ENCODE measurements around the gene ROR1.
A peak's percentile ranks its signal among the peaks of the same experiment; 100 is the strongest.

ROR1 gene

DNA sequence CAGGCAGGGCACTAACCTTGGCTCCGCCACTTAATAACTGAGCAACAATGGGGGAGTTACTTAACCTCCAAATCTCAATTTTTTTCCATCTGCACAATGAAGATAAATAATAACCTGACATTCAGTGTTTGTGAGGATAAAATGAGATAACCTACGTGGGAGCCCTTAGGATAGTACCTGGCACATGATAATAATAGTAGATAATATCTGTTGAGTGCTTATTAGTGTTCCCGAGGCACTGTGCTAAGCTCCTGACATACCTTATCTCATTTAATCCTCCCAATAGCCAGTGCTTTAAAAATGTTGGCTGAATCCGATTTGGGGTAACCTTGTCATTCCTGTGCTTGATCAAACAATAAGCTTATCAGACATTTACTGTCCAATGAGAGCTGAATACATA, 300.9 kb downstream of the ROR1 start:
- no peak overlapping the region for H3K27ac ChIP-seq (ENCODE audit: low read length)

DNA sequence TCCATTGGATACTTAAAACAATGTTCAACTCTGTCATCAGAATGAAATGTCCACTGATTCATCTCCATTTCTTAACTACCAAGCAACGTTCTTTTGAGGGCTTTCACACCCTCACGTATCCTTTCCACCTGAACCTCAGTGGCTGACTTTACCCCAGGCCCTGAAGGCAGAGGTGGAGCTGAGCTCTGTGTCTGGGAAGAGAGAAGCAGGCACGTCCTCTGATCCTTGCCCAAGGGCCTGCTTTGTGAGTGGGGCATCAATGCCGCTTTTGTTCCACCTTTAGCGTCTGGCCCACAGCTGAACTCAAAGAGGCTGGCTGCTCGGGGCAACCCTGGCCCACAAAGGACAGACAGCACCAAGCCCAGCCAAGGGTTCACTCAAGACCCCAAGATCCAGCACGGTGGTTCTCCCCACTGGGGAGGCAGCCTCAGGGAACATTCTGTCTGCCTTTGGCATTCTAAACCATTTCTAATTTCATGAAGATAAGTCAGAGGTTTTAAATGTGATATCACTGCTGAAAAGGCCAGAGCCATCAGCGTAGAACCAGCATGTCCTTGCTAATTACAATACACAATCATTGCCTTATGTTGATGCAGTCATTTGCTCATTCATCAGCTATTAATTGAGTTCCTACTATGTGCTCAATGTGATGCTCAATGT, 303.6 kb downstream of the ROR1 start:
- no peaks in the 10 kb centered on the region for H3K9me3 ChIP-seq (ENCODE audit: control insufficient read depth in 2 of 2, low read length in 2 of 2)
- no peaks in the 10 kb centered on the region for H3K36me3 ChIP-seq (ENCODE audit: control insufficient read depth in 2 of 2, insufficient read depth in 2 of 2, low read length in 2 of 2)
- no peaks in the 10 kb centered on the region for H3K27me3 ChIP-seq (ENCODE audit: control insufficient read depth in 1 of 2, insufficient read depth in 2 of 2, low read length in 2 of 2)
- no peak overlapping the region for H3K4me3 ChIP-seq (ENCODE audit: low read length in 2 of 2)
- H3K27ac ChIP-seq (ENCODE audit: low read length) = no peak overlapping the region
- no peak overlapping the region for H3K9ac ChIP-seq (ENCODE audit: low read length in 2 of 2)
- H3K4me1 ChIP-seq (ENCODE audit: control insufficient read depth, insufficient read depth, low read length) = peaks cover under 1% of the 10 kb centered on the region

More for the DNA sequence above, 300.9 kb downstream of the ROR1 start:
- Histone ChIP-seq H3K4me3 (ENCODE audit: low read length in 2 of 2) (no peak overlapping the region), H3K4me1 (ENCODE audit: control insufficient read depth, insufficient read depth, low read length) (peaks cover 3% of the 10 kb centered on the region), H3K9ac (ENCODE audit: low read length in 2 of 2) (no peak overlapping the region), H3K27me3 (ENCODE audit: control insufficient read depth in 1 of 2, insufficient read depth in 2 of 2, low read length in 2 of 2) (no peaks in the 10 kb centered on the region), H3K9me3 (ENCODE audit: control insufficient read depth in 2 of 2, low read length in 2 of 2) (no peaks in the 10 kb centered on the region), H3K36me3 (ENCODE audit: control insufficient read depth in 2 of 2, insufficient read depth in 2 of 2, low read length in 2 of 2) (no peaks in the 10 kb centered on the region)

DNA sequence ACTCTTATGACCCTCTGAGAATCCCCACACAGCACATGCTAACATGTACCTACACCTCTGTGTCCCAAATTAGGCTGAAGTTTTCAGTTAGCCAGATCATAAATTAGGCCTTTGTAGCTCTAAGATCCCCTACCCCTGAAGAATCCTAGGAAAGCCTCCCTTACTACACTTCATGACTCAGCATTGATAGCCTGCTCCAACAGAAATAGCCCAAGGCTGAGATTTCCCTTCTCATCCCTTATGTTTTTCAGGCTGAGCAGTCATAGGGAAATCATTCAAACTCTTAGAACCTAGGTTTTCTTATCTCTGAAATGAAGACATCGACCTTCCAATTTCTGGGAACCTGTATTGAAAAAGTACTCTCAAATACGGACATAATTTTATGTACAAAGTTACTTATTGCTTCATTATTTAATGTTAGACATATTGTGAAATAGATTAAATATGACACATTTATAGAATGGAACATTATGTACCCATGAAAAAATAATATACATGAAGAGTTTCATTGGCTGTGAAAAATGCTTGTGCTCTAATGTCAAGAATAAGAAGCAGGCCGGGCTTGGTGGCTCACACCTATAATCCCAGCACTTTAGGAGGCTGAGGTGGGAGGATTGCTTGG, 307.2 kb downstream of the ROR1 start:
- Histone ChIP-seq H3K4me1 (ENCODE audit: control insufficient read depth, insufficient read depth, low read length) (peaks cover 3% of the 10 kb centered on the region), H3K27ac (ENCODE audit: low read length) (no peak overlapping the region), H3K9ac (ENCODE audit: low read length in 2 of 2) (no peak overlapping the region), H3K36me3 (ENCODE audit: control insufficient read depth in 2 of 2, insufficient read depth in 2 of 2, low read length in 2 of 2) (no peaks in the 10 kb centered on the region), H3K9me3 (ENCODE audit: control insufficient read depth in 2 of 2, low read length in 2 of 2) (no peaks in the 10 kb centered on the region), H3K4me3 (ENCODE audit: low read length in 2 of 2) (no peak overlapping the region), H3K27me3 (ENCODE audit: control insufficient read depth in 1 of 2, insufficient read depth in 2 of 2, low read length in 2 of 2) (no peaks in the 10 kb centered on the region)

DNA sequence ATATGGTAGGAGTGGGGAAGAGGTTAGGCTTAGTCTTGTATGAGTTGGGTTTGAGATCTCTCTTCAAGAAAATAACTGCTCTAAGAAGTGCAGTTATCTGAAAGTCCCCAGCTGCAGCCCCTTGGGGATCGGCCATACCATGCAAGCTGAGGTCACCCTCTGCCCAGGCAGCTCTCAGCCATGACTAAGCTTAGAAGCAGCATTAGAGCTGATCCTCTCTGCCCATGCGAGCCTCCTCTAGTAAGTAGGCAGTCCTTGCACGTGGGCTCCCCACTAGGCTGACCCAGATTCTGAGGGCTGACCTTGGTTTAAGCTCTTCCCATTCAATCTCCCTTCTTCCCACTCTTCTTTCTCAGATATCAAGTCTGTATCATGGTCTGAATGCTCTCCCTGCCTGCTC, 308.6 kb downstream of the ROR1 start:
- Histone ChIP-seq H3K9me3 (ENCODE audit: control insufficient read depth in 2 of 2, low read length in 2 of 2) (no peaks in the 10 kb centered on the region), H3K27ac (ENCODE audit: low read length) (no peak overlapping the region), H3K4me1 (ENCODE audit: control insufficient read depth, insufficient read depth, low read length) (peaks cover 5% of the 10 kb centered on the region), H3K9ac (ENCODE audit: low read length in 2 of 2) (no peak overlapping the region), H3K27me3 (ENCODE audit: control insufficient read depth in 1 of 2, insufficient read depth in 2 of 2, low read length in 2 of 2) (no peaks in the 10 kb centered on the region), H3K36me3 (ENCODE audit: control insufficient read depth in 2 of 2, insufficient read depth in 2 of 2, low read length in 2 of 2) (no peaks in the 10 kb centered on the region), H3K4me3 (ENCODE audit: low read length in 2 of 2) (no peak overlapping the region)

DNA sequence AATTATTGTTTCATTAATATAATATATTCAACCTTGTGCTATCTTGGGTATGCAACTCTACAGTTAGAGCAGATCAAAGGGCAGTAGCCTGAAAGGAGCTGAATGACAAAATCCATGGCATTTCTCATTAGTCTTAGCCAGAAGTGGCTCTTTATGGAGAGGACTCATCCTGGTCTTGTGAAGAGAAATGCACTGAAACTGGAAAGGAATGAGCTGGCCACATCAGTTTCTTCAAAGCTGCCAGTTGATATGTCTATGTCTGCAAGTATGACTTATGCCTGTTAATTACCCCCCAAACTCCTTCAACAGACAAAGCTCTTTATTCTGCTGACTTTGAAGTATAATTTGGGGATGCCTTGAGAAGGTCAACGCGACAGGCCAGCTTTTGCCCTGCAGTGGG, 310.6 kb downstream of the ROR1 start:
- H3K9me3 ChIP-seq (ENCODE audit: control insufficient read depth in 2 of 2, low read length in 2 of 2) = no peaks in the 10 kb centered on the region
- no peaks in the 10 kb centered on the region for H3K27me3 ChIP-seq (ENCODE audit: control insufficient read depth in 1 of 2, insufficient read depth in 2 of 2, low read length in 2 of 2)
- no peaks in the 10 kb centered on the region for H3K36me3 ChIP-seq (ENCODE audit: control insufficient read depth in 2 of 2, insufficient read depth in 2 of 2, low read length in 2 of 2)
- peaks cover 5% of the 10 kb centered on the region for H3K4me1 ChIP-seq (ENCODE audit: control insufficient read depth, insufficient read depth, low read length)
- H3K9ac ChIP-seq (ENCODE audit: low read length in 2 of 2) = no peak overlapping the region
- no peak overlapping the region for H3K4me3 ChIP-seq (ENCODE audit: low read length in 2 of 2)
- no peak overlapping the region for H3K27ac ChIP-seq (ENCODE audit: low read length)

DNA sequence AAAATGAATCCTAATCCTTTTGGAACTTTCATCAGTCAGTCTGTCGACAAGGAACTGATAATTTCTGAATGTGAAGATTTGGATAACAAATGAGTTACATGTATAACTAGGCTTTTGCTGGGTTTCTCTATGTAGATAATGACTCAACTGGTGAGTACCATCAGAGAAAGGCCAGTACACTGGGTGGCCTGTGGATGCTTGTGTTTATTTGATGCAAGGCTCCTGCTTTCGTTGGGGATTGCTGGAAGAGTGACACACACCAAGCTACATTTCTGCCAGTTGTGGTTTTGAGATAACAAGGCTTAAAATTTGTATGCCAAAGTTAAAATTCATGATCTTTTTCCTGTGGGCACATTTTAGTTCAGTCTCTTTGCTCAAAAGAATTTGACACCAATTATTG, 314.0 kb downstream of the ROR1 start:
- no peaks in the 10 kb centered on the region for H3K9me3 ChIP-seq (ENCODE audit: control insufficient read depth in 2 of 2, low read length in 2 of 2)
- no peak overlapping the region for H3K4me3 ChIP-seq (ENCODE audit: low read length in 2 of 2)
- no peak overlapping the region for H3K9ac ChIP-seq (ENCODE audit: low read length in 2 of 2)
- no peaks in the 10 kb centered on the region for H3K27me3 ChIP-seq (ENCODE audit: control insufficient read depth in 1 of 2, insufficient read depth in 2 of 2, low read length in 2 of 2)
- H3K27ac ChIP-seq (ENCODE audit: low read length) = no peak overlapping the region
- no peaks in the 10 kb centered on the region for H3K36me3 ChIP-seq (ENCODE audit: control insufficient read depth in 2 of 2, insufficient read depth in 2 of 2, low read length in 2 of 2)
- peaks cover 10% of the 10 kb centered on the region for H3K4me1 ChIP-seq (ENCODE audit: control insufficient read depth, insufficient read depth, low read length)

DNA sequence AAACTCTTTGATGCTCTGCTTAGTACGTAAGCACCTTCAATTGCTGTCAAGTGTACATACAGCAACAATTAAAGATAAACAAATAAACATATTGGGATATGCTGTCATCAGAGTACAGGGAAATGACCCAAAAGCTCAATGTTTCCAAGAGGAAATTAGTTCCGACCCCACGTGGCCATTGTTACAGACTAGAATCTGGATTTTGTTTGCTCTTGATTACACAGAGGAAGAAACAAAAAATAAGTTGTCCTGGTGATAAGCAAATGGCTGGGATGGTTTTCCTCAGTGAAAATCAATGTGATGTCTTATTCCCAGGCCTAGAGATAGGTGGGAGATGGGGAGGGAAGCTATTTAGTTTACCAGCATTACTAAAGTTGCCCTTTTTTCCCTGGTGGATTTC, 316.6 kb downstream of the ROR1 start:
- Histone ChIP-seq H3K9ac (ENCODE audit: low read length in 2 of 2) (no peak overlapping the region), H3K27ac (ENCODE audit: low read length) (no peak overlapping the region)

DNA sequence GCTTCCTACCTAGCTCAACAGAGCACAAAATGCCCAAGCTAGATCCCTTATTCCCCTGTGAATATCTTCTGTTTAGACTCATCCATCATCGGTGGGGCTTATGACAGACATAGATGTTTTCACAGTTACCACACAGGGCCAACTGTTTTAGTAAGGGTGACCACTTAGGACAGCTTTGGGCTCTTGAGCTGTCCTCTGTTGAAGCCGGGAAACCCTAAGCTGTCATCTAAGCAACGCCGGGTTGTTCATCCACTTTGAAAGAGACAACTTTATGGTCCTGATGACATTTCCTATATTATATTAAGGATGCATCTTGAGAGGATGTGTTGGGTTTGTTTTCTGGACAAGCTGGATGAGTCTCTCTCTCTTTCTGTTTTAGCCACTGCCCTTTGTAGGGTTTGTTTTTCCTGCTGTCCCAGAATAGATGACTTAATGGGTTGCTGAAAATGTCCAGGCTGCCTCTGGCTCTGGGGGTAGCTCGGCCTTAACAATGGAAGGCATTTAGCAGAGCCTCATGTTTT, 319.1 kb downstream of the ROR1 start:
- Histone ChIP-seq H3K9ac (ENCODE audit: low read length in 2 of 2) (no peak overlapping the region), H3K27ac (ENCODE audit: low read length) (peak overlapping the region; percentile 1), H3K27me3 (ENCODE audit: control insufficient read depth in 1 of 2, insufficient read depth in 2 of 2, low read length in 2 of 2) (no peaks in the 10 kb centered on the region), H3K36me3 (ENCODE audit: control insufficient read depth in 2 of 2, insufficient read depth in 2 of 2, low read length in 2 of 2) (no peaks in the 10 kb centered on the region), H3K4me3 (ENCODE audit: low read length in 2 of 2) (no peak overlapping the region), H3K4me1 (ENCODE audit: control insufficient read depth, insufficient read depth, low read length) (peaks cover 6% of the 10 kb centered on the region), H3K9me3 (ENCODE audit: control insufficient read depth in 2 of 2, low read length in 2 of 2) (no peaks in the 10 kb centered on the region)

More for the DNA sequence above, 316.6 kb downstream of the ROR1 start:
- Histone ChIP-seq H3K4me1 (ENCODE audit: control insufficient read depth, insufficient read depth, low read length) (peaks cover 8% of the 10 kb centered on the region), H3K4me3 (ENCODE audit: low read length in 2 of 2) (no peak overlapping the region), H3K9me3 (ENCODE audit: control insufficient read depth in 2 of 2, low read length in 2 of 2) (no peaks in the 10 kb centered on the region), H3K27me3 (ENCODE audit: control insufficient read depth in 1 of 2, insufficient read depth in 2 of 2, low read length in 2 of 2) (no peaks in the 10 kb centered on the region), H3K36me3 (ENCODE audit: control insufficient read depth in 2 of 2, insufficient read depth in 2 of 2, low read length in 2 of 2) (no peaks in the 10 kb centered on the region)

DNA sequence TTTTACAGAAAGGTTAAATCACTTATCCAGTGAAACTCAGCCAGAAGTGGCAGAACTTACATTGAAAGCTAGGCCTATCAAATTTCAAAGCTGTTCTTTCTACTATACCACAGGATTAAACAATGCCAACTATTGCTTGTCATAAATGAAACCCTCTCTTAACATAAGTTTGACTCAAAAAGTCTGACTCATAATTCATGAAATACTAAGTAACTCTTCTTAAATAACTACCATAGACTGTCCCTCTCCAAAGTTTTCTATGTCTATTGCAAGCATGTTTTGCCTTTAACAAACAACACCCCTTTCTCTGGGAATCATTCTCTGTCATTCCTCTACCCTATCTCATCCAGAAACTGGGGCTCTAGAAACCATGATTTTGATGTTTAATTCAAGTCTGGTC, 320.1 kb downstream of the ROR1 start:
- no peaks in the 10 kb centered on the region for H3K27me3 ChIP-seq (ENCODE audit: control insufficient read depth in 1 of 2, insufficient read depth in 2 of 2, low read length in 2 of 2)
- H3K4me1 ChIP-seq (ENCODE audit: control insufficient read depth, insufficient read depth, low read length) = peaks cover 6% of the 10 kb centered on the region

DNA sequence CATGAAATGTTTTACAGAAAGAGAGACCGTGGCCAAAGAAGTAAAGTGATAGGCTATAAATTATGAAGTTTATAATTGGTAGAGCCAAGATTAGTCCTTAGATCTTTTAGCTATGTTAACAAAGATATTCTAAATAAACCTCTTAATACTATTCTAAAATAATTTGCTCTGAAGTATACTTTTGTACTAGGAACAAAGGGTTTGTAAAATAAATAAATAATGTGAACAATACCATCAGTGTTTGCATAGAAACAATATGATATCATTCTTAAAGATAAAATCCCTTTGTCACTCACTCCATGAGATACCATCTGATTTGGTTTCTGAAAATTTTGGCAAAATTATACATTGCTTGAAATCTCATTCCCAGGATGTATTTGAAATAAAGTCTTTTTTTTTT, 322.0 kb downstream of the ROR1 start:
- Histone ChIP-seq H3K36me3 (ENCODE audit: control insufficient read depth in 2 of 2, insufficient read depth in 2 of 2, low read length in 2 of 2) (peaks cover 0 to 3% of the 10 kb centered on the region in 2 donors), H3K27me3 (ENCODE audit: control insufficient read depth in 1 of 2, insufficient read depth in 2 of 2, low read length in 2 of 2) (no peaks in the 10 kb centered on the region), H3K4me3 (ENCODE audit: low read length in 2 of 2) (no peak overlapping the region), H3K27ac (ENCODE audit: low read length) (no peak overlapping the region), H3K9ac (ENCODE audit: low read length in 2 of 2) (no peak overlapping the region), H3K4me1 (ENCODE audit: control insufficient read depth, insufficient read depth, low read length) (peaks cover 6% of the 10 kb centered on the region), H3K9me3 (ENCODE audit: control insufficient read depth in 2 of 2, low read length in 2 of 2) (no peaks in the 10 kb centered on the region)

More for the DNA sequence above, 320.1 kb downstream of the ROR1 start:
- H3K9ac ChIP-seq (ENCODE audit: low read length in 2 of 2) = no peak overlapping the region
- H3K27ac ChIP-seq (ENCODE audit: low read length) = no peak overlapping the region
- peaks cover 0 to 3% of the 10 kb centered on the region in 2 donors for H3K36me3 ChIP-seq (ENCODE audit: control insufficient read depth in 2 of 2, insufficient read depth in 2 of 2, low read length in 2 of 2)
- no peak overlapping the region for H3K4me3 ChIP-seq (ENCODE audit: low read length in 2 of 2)
- H3K9me3 ChIP-seq (ENCODE audit: control insufficient read depth in 2 of 2, low read length in 2 of 2) = no peaks in the 10 kb centered on the region

DNA sequence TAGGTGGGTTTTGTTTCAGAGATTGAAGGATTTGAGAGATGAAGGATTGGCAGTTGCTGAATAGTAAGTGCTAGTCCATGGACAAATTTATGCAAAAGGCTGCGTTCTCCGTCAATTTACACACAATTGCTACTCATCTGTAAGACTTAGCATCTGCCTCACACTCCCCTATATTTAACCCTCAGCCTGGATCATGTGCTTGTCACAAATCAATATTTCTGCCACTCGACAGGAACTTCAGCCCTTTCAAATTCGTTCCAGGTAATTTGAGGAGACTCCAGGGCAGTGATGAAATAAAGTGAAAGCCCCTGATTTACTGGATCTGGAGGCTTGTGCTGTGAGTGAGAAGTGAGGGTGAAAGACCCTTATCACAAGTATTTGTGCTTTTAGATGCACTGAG, 324.0 kb downstream of the ROR1 start:
- H3K9ac ChIP-seq (ENCODE audit: low read length in 2 of 2) = no peak overlapping the region
- H3K4me3 ChIP-seq (ENCODE audit: low read length in 2 of 2) = no peak overlapping the region
- H3K9me3 ChIP-seq (ENCODE audit: control insufficient read depth in 2 of 2, low read length in 2 of 2) = no peaks in the 10 kb centered on the region
- H3K4me1 ChIP-seq (ENCODE audit: control insufficient read depth, insufficient read depth, low read length) = no peaks in the 10 kb centered on the region
- H3K36me3 ChIP-seq (ENCODE audit: control insufficient read depth in 2 of 2, insufficient read depth in 2 of 2, low read length in 2 of 2) = peaks cover 0 to 3% of the 10 kb centered on the region in 2 donors
- no peak overlapping the region for H3K27ac ChIP-seq (ENCODE audit: low read length)
- no peaks in the 10 kb centered on the region for H3K27me3 ChIP-seq (ENCODE audit: control insufficient read depth in 1 of 2, insufficient read depth in 2 of 2, low read length in 2 of 2)

All from stomach smooth muscle (tissue), 2 donors.